Measurements from ENCODE around the gene OSBPL6.

OSBPL6 gene

GRCh38 chr2:178211460-178211859, 17.1 kb downstream of the OSBPL6 start:
- H3K4me3 ChIP-seq (ENCODE audit: low read depth, low read length), result no peak overlapping the region
- TF ChIP-seq CTCF (IDR thresholded peaks at IDR 0.05; ENCODE audit: low read depth, low read length), result no peak

- H3K4me3 ChIP-seq (ENCODE audit: low read depth, low read length), result no peak overlapping the region
- TF ChIP-seq CTCF (IDR thresholded peaks at IDR 0.05; ENCODE audit: low read depth, low read length), result no peak
Measured at GRCh38 chr2:178211943-178212342, 17.6 kb downstream of the OSBPL6 start.

GRCh38 chr2:178213991-178214390, 19.7 kb downstream of the OSBPL6 start:
- no peak for TF ChIP-seq CTCF (IDR thresholded peaks at IDR 0.05; ENCODE audit: low read depth, low read length)
- H3K4me3 ChIP-seq (ENCODE audit: low read depth, low read length), result no peak overlapping the region

- H3K4me3 ChIP-seq (ENCODE audit: low read depth, low read length), result no peak overlapping the region
- TF ChIP-seq CTCF (IDR thresholded peaks at IDR 0.05; ENCODE audit: low read depth, low read length), result no peak
Measured at GRCh38 chr2:178219247-178219646, 24.9 kb downstream of the OSBPL6 start.

- no peak overlapping the region for H3K4me3 ChIP-seq (ENCODE audit: low read depth, low read length)
- no peak for TF ChIP-seq CTCF (IDR thresholded peaks at IDR 0.05; ENCODE audit: low read depth, low read length)
Measured at GRCh38 chr2:178220814-178221213, 26.5 kb downstream of the OSBPL6 start.

- no peak for TF ChIP-seq CTCF (IDR thresholded peaks at IDR 0.05; ENCODE audit: low read depth, low read length)
- no peak overlapping the region for H3K4me3 ChIP-seq (ENCODE audit: low read depth, low read length)
Measured at GRCh38 chr2:178221556-178221955, 27.2 kb downstream of the OSBPL6 start.

GRCh38 chr2:178223806-178224205, 29.5 kb downstream of the OSBPL6 start:
- TF ChIP-seq CTCF (IDR thresholded peaks at IDR 0.05; ENCODE audit: low read depth, low read length), result no peak

More at GRCh38 chr2:178223806-178224205, 29.5 kb downstream of the OSBPL6 start:
- no peak overlapping the region for H3K4me3 ChIP-seq (ENCODE audit: low read depth, low read length)
